GM10248 (cell line): ENCODE measurements around the gene MUC20.

Experiments
- CTCF ChIA-PET: fragments of 300-600 bp; sonication (Branson Sonifier 250); formaldehyde crosslinking; extraction: SDS; loops from one replicate; lab custom pipeline; 2021; ENCODE audit warnings: antibody characterized with exemption; lab: Yijun Ruan, JAX
- POLR2A ChIA-PET: fragments of 350-650 bp; sonication (Branson Sonifier 250); formaldehyde crosslinking; extraction: SDS; loops from one replicate; lab custom pipeline; 2020; ENCODE audit warnings: antibody characterized with exemption; lab: Yijun Ruan, JAX
- DNase-seq: peaks from one replicate; pipeline ENCODE4 v3.0.0; 2012; ENCODE audit errors: extremely low spot score
- TF ChIP-seq, protein P1 (sequence below): IDR thresholded peaks from 2 replicates; pipeline ENCODE4 v1.5.1; 2012; ENCODE audit warnings: mild to moderate bottlenecking, low read depth; ENCODE audit errors: extremely low read depth, missing control alignments, control extremely low read depth

MUC20 gene

GRCh38 chr3:195700319-195700718 lies 20.5 kb upstream of the MUC20 start:
- ChIA-PET CTCF (interaction anchor here (1.7 kb wide), 1 partner anchor 27 kb away, joined by 4 read pairs; no protein-coding TSS in a partner anchor), POLR2A (no interaction called here)
- no peak for DNase-seq
- TF ChIP-seq, protein P1, sequence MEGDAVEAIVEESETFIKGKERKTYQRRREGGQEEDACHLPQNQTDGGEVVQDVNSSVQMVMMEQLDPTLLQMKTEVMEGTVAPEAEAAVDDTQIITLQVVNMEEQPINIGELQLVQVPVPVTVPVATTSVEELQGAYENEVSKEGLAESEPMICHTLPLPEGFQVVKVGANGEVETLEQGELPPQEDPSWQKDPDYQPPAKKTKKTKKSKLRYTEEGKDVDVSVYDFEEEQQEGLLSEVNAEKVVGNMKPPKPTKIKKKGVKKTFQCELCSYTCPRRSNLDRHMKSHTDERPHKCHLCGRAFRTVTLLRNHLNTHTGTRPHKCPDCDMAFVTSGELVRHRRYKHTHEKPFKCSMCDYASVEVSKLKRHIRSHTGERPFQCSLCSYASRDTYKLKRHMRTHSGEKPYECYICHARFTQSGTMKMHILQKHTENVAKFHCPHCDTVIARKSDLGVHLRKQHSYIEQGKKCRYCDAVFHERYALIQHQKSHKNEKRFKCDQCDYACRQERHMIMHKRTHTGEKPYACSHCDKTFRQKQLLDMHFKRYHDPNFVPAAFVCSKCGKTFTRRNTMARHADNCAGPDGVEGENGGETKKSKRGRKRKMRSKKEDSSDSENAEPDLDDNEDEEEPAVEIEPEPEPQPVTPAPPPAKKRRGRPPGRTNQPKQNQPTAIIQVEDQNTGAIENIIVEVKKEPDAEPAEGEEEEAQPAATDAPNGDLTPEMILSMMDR: no peak

- TF ChIP-seq, protein P1: no peak
- CTCF ChIA-PET: interaction anchor here (1.7 kb wide), 1 partner anchor 26 kb away, joined by 4 read pairs; no protein-coding TSS in a partner anchor
- DNase-seq: no peak
- POLR2A ChIA-PET: no interaction called here
Measured at GRCh38 chr3:195701042-195701915, 19.5 kb upstream of the MUC20 start.

DNA sequence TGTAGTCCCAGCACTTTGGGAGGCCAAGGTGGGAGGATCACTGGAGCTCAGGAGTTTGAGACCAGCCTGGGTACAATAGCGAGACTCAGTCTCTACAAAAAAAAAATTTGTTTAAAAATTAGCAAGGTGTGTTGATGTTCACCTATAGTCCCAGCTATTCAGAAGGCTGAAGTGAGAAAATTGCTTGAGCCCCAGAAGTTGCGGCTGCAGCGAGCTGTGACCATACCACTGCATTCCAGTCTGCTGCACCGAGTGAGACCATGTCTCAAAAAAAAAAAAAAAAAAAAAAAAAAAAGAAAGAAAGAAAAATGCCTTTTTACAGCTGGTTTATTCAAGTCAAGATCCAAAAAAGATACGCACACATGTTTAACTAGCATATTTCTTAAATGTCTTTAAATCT lies 17.0 kb upstream of the MUC20 start:
- ChIA-PET CTCF (interaction anchor here (1.1 to 1.7 kb wide), 3 partner anchors 11 to 156 kb away, joined by 3 to 5 read pairs (median 3); no protein-coding TSS in a partner anchor), POLR2A (interaction anchor here (0.6 kb wide), 1 partner anchor 243 kb away, joined by 3 read pairs; no protein-coding TSS in a partner anchor)
- TF ChIP-seq, protein P1: no peak

GRCh38 chr3:195704433-195704999 lies 16.3 kb upstream of the MUC20 start:
- DNase-seq: no peak
- TF ChIP-seq, protein P1: no peak
- POLR2A ChIA-PET: interaction anchor here (0.6 kb wide), 1 partner anchor 242 kb away, joined by 3 read pairs; no protein-coding TSS in a partner anchor
- CTCF ChIA-PET: interaction anchor here (1.7 kb wide), 1 partner anchor 12 kb away, joined by 5 read pairs; no protein-coding TSS in a partner anchor

More for the DNA sequence above, 17.0 kb upstream of the MUC20 start:
- DNase-seq: no peak

DNA sequence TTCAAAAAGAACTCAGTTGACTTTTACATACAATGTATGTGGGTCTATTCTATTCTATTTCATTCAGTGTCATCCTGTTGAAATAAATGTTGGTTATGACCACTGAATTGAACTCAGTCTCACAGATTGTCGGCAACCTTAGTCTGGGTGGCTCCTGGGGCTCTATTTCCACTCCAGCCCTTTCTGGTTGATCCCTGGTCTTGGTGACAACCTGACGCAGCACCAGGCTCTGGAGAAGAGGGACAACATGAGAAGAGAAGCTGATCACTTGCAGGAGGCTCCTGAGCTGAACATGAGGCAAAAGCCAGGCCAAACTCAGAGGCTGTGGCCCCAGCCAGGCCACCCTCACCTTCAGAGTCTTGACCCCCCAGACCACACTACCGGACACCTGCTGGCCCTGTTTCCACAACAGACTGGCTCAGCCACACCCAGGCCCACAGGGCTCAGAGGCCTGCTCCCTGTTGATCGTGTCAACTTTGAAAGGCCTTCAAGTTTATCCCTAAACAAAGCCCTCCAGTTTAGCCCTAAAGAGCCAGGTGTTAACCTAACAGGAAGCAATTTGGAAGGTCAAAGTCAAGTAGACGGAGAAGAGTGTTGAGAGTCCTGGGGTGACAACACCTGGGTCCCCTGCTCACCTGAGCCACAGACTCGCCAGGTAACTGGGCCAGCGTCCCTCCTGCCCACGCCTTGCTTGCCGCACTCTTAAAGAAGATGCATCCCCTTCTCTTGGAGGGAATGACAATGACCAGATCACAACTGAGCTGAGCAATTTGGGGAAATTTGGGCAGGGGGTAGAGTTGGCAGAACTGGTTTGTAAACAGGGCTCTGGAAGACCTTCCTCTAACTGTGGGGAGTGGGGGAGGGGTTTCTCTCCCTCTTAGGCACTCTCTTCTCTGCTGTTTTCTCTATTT lies 15.4 kb upstream of the MUC20 start:
- no peak for DNase-seq
- POLR2A ChIA-PET: no interaction called here
- TF ChIP-seq, protein P1: no peak
- CTCF ChIA-PET: no interaction called here

DNA sequence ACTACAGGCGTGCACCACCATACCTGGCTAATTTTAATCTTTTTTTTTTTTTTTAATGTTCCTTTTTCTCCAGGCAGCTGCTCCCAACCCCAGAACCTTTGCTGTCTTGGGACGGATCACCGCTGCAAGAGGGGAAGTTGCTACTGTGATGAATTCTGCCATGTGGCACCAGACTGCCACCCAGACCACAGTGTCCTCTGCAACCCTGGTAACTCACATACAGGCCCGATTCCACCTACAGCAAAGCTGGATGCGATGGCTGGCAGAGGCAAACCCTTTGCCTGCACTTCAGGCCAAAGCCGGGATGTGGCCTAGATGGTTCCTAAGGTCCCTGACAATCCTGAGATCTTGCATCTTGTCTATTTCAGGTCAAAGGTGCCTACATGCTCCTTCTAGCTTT lies 12.7 kb upstream of the MUC20 start:
- TF ChIP-seq, protein P1: no peak
- POLR2A ChIA-PET: interaction anchor here (0.6 kb wide), 1 partner anchor 107 kb away, joined by 3 read pairs; no protein-coding TSS in a partner anchor
- DNase-seq: no peak
- CTCF ChIA-PET: interaction anchor here (0.6 to 2.2 kb wide), 8 partner anchors 9 to 207 kb away, joined by 3 to 6 read pairs (median 4); no protein-coding TSS in a partner anchor
